Thymus (tissue), 11 donors: ENCODE results near the gene MEF2B. TPM values are rescaled to one million over a fixed set of nuclear protein-coding genes. Genes with fewer than 3 reads are reported as not detected.
"Not testable (repeated sequence)": the region's sequence is repeated elsewhere in the genome, so short reads cannot be mapped to it uniquely, and the experiment has no call there.

Source experiments
- DNase-seq, 9 donors: peaks; one replicate each; pipeline ENCODE4 v3.0.0-alpha.2; 2013; ENCODE audit warnings: low spot score in 9 of 9, low read depth in 6 of 9, missing footprints in 1 of 9
- H3K27ac ChIP-seq, 2 donors: one replicate each; pipeline ENCODE4 v1.5.1; 2013; ENCODE audit warnings: control low read depth in 1 of 2, low read depth in 1 of 2, low read length in 1 of 2, mild to moderate bottlenecking in 1 of 2, moderate library complexity in 1 of 2
- H3K27me3 ChIP-seq, 2 donors: one replicate each; pipeline ENCODE4 v1.5.1; 2013; ENCODE audit warnings: low read length in 1 of 2; ENCODE audit not compliant: control insufficient read depth in 2 of 2, insufficient read depth in 1 of 2
- H3K36me3 ChIP-seq, 2 donors: one replicate each; pipeline ENCODE4 v1.5.1; 2013; ENCODE audit warnings: low read length in 1 of 2, mild to moderate bottlenecking in 1 of 2, moderate library complexity in 1 of 2; ENCODE audit not compliant: control insufficient read depth in 2 of 2, insufficient read depth in 2 of 2
- H3K4me1 ChIP-seq, 2 donors: one replicate each; pipeline ENCODE4 v1.5.1; 2013; ENCODE audit warnings: low read length in 2 of 2; ENCODE audit not compliant: control insufficient read depth in 2 of 2, insufficient read depth in 2 of 2
- H3K4me3 ChIP-seq, 2 donors: one replicate each; pipeline ENCODE4 v1.5.1; 2013; ENCODE audit warnings: low read length in 2 of 2, control low read depth in 1 of 2, mild to moderate bottlenecking in 1 of 2
- H3K9me3 ChIP-seq, 2 donors: one replicate each; pipeline ENCODE4 v1.5.1; 2013; ENCODE audit warnings: low read length in 1 of 2, mild to moderate bottlenecking in 1 of 2; ENCODE audit not compliant: control insufficient read depth in 2 of 2, insufficient read depth in 1 of 2
- WGBS: extraction: QIAGEN DNeasy Blood & Tissue Kit; methylation state at CpG from one replicate; pipeline ENCODE4 v1.1.7; 2013; 5-methylcytosine and 5-hydroxymethylcytosine counted together
- polyA plus RNA-seq: library from polyadenylated mRNA; stranded (reverse); fragments of 200-250 nt; gene quantifications from one replicate; pipeline ENCODE4 v1.2.3, GENCODE V29; 2013
- total RNA-seq: library from RNA; stranded (reverse); fragments of 120-200 nt; gene quantifications from one replicate; pipeline ENCODE4 v1.2.4, GENCODE V29; 2013
- donor health status: healthy.

Gene MEF2B
- total and polyA plus RNA-seq, 2 donors: 0.42 to 2.1 TPM

DNA sequence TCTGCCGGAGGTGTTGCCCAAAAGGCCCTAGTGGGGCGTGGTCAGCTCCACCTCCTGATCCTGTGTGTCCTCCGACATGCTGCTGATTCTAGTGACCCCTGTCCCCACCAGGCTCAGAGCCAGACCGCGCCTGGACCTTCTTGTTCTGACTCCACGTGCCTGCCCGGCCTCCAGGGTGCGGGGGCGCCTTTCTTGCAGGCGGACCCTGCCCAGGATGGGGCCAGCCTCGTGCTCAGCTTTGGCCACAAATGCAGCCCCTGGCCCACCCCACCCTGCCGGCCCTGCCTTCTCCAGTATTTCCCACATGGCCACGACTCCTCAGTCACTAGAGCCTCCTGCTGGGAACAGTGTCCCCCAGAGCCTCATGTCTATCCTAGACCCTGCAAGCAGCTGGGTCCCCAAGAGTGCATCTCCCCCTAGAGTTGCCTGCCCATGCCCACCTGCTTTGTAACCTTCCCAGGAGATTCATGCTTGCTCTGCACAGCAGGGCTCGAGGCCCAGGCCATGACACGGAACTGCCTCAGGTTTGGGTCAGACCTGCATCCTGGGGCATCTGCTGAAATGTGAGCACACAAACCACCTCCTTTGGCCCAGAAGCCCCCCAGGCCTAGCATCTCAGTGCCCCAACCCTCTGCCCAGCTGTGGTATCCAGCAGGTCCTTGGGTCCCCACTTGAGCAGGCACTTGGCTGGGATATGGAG, 58.8 kb downstream of the MEF2B start:
- peaks cover 4 to 13% of the 10 kb centered on the region in 2 donors for H3K36me3 ChIP-seq
- no peak overlapping the region for H3K27ac ChIP-seq
- no peak overlapping the region for H3K4me3 ChIP-seq
- H3K27me3 ChIP-seq: peaks cover 0 to 5% of the 10 kb centered on the region in 2 donors
- H3K9me3 ChIP-seq: no peaks in the 10 kb centered on the region
- 90% methylated on average over 15 of the region's 15 CpGs for WGBS
- H3K4me1 ChIP-seq: peaks cover 2 to 6% of the 10 kb centered on the region in 2 donors
- DNase-seq: no peak

DNA sequence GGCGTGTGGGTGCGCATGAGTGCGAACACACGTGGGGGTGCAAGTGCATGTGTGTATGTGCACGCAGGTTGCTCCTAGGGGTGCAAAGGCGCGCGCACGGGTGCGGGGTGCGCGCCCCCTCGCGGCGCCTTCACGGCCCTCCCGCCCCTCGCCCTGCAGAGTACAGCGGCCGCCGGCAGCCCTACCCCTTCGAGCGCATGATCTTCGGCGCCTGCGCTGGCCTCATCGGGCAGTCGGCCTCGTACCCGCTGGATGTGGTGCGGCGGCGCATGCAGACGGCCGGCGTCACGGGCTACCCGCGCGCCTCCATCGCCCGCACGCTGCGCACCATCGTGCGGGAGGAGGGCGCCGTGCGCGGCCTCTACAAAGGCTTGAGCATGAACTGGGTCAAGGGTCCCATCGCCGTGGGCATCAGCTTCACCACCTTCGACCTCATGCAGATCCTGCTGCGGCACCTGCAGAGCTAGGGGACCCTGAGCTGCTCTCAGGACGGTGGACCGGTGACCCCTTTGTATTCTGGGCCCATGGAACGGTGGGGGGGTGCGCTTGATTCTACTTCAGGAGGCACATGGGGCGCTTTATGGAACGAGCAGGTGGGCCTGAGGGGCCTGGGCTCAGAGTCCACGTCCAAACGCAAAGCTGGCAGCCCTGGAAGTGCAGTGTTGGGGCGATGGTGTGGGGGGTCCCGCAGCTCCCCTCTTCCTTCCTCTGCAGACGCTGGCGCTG, 59.5 kb downstream of the MEF2B start:
- Histone ChIP-seq H3K9me3 (no peaks in the 10 kb centered on the region), H3K4me1 (peaks cover 2 to 13% of the 10 kb centered on the region in 2 donors), H3K27me3 (peaks cover 0 to 5% of the 10 kb centered on the region in 2 donors), H3K27ac (no peak overlapping the region), H3K36me3 (peaks cover 4 to 16% of the 10 kb centered on the region in 2 donors), H3K4me3 (peak overlapping the region in 1 of 2 donors; percentile 3)
- 29% methylated on average over 66 of the region's 66 CpGs for WGBS
- DNase-seq: peak in 4 of 9 donors; percentile 29 to 67 (median 54)

DNA sequence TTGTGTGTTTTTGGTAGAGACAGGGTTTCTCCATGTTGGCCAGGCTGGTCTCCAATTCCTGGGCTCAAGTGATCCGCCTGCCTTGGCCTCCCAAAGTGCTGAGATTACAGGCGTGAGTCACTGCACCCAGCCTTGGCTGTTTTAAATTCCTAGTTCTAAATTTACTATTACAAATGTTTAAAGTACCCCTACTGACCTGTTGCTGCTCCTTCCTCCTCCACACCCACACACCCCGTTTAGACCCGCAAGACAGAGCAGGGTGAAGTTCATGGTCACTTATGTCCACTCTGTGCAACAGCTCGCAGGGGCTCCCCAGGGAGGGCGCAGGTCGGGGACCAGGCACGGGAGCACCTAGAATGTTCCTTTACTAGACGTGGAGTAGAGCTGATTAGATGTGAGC, 60.5 kb downstream of the MEF2B start:
- H3K27ac ChIP-seq: no peak overlapping the region
- 96% methylated on average over 9 of the region's 9 CpGs for WGBS
- DNase-seq: no peak
- H3K36me3 ChIP-seq: peaks cover 4 to 16% of the 10 kb centered on the region in 2 donors
- no peaks in the 10 kb centered on the region for H3K9me3 ChIP-seq
- H3K4me1 ChIP-seq: peaks cover 2 to 13% of the 10 kb centered on the region in 2 donors
- peaks cover 0 to 5% of the 10 kb centered on the region in 2 donors for H3K27me3 ChIP-seq
- H3K4me3 ChIP-seq: no peak overlapping the region

DNA sequence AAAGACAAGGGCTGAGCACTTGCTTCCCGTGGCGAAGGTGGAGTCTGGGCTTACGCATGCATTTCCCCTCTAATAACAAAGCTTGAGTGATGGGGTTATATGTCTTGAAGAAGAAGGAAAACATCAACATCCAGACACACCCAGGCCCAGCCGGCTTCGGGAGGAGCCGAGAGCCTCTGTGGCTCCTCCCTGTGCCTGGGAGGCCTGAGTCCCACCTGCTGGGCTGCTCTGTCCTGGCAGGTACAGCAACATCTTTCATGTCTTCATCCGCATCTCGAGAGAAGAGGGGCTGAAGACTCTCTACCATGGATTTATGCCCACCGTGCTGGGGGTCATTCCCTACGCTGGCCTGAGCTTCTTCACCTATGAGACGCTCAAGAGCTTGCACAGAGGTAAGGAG, 62.4 kb downstream of the MEF2B start:
- Histone ChIP-seq H3K9me3 (no peaks in the 10 kb centered on the region), H3K27me3 (peaks cover 0 to 5% of the 10 kb centered on the region in 2 donors), H3K4me3 (no peak overlapping the region), H3K4me1 (peaks cover 2 to 13% of the 10 kb centered on the region in 2 donors), H3K27ac (no peak overlapping the region), H3K36me3 (peaks cover 4 to 16% of the 10 kb centered on the region in 2 donors)
- no peak for DNase-seq
- WGBS: 96% methylated on average over 11 of the region's 11 CpGs

DNA sequence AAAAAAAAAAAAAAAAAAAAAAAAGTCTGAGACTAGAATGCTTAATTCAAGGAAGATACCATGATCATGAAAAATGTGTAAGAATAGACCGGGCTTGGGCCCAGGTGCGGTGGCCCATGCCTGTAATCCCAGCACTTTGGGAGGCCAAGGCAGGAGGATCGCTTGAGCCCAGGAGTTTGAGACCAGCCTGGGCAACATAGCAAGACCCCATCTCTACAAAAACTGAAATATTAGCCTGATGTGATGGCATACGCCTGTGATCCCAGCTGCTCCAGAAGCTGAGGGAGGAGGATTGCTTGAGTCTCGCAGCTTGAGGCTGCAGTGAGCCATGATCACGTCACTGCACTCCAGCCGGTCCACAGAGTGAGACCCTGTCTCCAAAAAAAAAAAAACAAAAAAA, 63.1 kb downstream of the MEF2B start:
- peaks cover 4 to 16% of the 10 kb centered on the region in 2 donors for H3K36me3 ChIP-seq
- not testable (repeated sequence) for H3K4me3 ChIP-seq, H3K27me3 ChIP-seq, DNase-seq, H3K27ac ChIP-seq, H3K9me3 ChIP-seq
- WGBS: 98% methylated on average over 7 of the region's 7 CpGs
- H3K4me1 ChIP-seq: peaks cover 2 to 13% of the 10 kb centered on the region in 2 donors

DNA sequence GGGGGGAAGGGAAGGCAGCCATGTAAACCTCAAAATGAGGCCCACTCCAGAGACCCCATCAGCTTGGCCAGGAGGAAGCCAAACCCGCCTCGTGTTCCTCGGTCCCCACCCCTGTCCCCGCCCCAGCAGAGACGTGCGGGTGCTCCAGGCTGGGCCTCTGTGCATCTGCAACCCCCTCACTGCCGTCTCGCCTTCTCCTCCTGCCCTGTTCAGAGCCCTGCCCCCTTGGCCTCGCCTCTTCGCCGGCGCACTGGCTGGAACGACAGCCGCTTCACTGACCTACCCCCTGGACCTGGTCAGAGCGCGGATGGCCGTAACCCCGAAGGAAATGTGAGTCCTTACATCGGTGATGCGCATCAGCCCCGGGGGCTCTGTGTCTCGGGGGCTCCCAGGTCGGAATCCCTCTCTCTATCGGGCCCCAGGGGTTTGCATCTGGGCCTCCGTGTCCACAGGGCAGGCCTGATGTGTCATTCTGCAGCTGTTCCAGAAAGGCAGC, 64.0 kb downstream of the MEF2B start:
- Histone ChIP-seq H3K27ac (no peak overlapping the region), H3K36me3 (peaks cover 4 to 20% of the 10 kb centered on the region in 2 donors), H3K4me1 (peaks cover 2 to 13% of the 10 kb centered on the region in 2 donors), H3K9me3 (no peaks in the 10 kb centered on the region), H3K4me3 (peak overlapping the region in 1 of 2 donors; percentile 29), H3K27me3 (peaks cover 0 to 5% of the 10 kb centered on the region in 2 donors)
- DNase-seq: peak in 1 of 9 donors; percentile 13
- WGBS: 89% methylated on average over 25 of the region's 25 CpGs

DNA sequence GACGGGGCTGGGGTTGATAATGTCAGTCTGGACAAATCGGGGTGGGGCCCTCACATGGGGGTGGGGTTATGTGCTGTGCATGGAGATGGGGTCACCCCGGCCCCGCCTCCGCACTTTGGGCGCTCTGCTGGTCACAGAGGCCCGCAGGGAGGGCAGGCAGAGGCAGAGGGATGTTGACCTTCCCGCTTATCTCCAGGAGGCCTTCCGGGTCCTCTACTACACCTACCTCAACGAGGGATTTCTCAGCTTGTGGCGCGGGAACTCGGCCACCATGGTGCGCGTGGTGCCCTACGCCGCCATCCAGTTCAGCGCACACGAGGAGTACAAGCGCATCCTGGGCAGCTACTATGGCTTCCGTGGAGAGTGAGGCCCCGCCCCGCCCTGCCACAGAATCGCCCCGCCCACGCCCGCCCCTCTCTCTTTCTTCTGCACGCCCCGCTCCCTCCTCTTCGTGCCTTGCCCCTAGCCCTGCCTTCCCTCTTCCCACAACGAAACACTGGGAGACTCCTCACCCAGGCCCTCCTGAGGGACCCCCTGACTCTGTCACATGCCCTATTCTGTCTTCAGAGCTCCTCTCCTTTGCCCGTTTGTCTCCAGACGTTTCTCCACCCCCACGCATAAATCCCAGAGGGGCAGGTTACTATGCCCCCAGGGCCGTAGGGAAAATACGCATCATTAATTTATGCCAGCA, 64.6 kb downstream of the MEF2B start:
- H3K27ac ChIP-seq: no peak overlapping the region
- no peaks in the 10 kb centered on the region for H3K27me3 ChIP-seq
- peak in 7 of 9 donors; percentile 26 to 72 (median 48) for DNase-seq

DNA sequence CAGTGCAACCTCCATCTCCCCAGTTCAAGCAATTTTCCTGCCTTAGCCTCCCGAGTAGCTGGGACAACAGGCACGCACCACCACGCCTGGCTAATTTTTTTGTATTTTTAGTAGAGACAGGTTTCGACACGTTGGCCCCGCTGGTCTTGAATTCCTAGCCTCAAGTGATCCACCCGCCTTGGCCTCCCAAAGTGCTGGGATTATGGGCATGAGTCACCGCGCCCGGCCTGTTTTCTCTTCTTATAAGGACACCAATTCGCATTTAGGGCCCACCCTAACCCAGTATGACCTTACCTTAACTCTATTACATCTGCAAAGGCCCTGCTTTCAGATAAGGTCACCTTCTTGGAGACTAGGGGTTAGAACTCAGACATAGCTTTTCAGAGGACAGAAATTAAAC, 66.9 kb downstream of the MEF2B start:
- Histone ChIP-seq H3K9me3 (no peaks in the 10 kb centered on the region), H3K27ac (no peak overlapping the region), H3K36me3 (peaks cover 7 to 33% of the 10 kb centered on the region in 2 donors), H3K4me1 (peaks cover 0 to 7% of the 10 kb centered on the region in 2 donors), H3K27me3 (no peaks in the 10 kb centered on the region), H3K4me3 (no peak overlapping the region)
- WGBS: 96% methylated on average over 11 of the region's 11 CpGs
- no peak for DNase-seq

More for the DNA sequence above, 64.6 kb downstream of the MEF2B start:
- Histone ChIP-seq H3K36me3 (peaks cover 4 to 23% of the 10 kb centered on the region in 2 donors), H3K4me1 (peaks cover 1 to 9% of the 10 kb centered on the region in 2 donors), H3K9me3 (no peaks in the 10 kb centered on the region), H3K4me3 (peak overlapping the region in 1 of 2 donors; percentile 29)
- WGBS: 85% methylated on average over 36 of the region's 36 CpGs
